HG03064 (cell line): Measurements from ENCODE around the gene ACCS.

ENCODE experiments used
- ATAC-seq: cut with Tn5 transposase; IDR thresholded peaks from one replicate; pipeline ENCODE4 v1.9.1; 2021; ENCODE audit warnings: low read depth; ENCODE audit not compliant: unreplicated experiment

The ACCS gene

DNA sequence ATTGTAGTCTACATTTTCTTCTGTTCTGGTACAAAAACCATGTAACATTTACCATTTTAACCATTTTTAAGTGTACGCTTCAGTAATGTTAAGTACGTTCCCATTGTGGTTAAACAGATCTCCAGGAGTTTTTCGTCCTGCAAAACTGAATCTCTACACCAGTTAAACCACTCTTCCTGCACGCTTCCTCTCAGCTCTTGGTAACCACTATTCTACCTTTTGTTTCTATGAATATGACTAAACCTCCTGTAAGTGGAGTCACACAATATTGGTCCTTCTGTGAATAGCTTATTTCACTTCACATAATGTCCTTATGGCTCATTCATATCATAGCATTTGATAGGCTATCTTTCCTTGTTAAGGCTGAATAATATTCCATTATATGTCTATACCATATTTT, 22.3 kb downstream of the ACCS start:
- no peak for ATAC-seq

DNA sequence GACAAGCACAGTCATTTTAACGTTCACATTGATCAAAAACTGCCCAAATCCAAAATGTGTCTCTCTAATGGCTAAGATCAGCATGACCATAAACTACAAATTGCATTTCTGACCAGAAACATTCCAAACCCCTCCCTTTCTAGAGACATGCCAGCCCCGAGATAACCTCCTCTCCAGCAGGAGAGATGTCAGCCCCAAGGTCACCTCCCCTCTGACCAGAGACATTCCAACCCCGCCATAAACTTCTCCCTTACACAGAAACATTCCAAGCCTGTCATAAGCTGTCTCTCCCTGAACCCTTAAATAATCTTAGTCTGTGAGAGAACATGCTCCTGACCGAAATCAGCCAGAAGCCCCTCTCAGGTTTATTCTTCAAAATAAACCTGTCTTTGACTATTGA, 22.8 kb downstream of the ACCS start:
- ATAC-seq: no peak

DNA sequence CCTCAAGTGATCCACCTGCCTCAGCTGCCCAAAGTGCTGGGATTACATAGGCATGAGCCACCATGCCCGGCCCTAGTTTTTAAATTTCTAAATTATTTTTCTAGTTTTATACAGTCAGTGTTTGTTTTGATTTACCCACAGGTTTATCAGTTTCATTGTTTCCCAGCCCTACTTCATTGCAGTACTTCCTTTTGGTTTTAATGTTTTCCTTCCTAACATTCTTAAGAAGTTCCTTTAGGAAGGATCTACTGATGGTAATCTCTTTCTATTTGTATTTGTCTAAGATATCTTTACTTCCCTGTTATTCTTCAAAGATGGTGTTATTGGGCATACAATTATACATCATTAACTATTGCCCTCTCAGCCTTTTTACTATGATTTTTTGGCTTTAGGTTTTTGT, 24.5 kb downstream of the ACCS start:
- no peak for ATAC-seq

DNA sequence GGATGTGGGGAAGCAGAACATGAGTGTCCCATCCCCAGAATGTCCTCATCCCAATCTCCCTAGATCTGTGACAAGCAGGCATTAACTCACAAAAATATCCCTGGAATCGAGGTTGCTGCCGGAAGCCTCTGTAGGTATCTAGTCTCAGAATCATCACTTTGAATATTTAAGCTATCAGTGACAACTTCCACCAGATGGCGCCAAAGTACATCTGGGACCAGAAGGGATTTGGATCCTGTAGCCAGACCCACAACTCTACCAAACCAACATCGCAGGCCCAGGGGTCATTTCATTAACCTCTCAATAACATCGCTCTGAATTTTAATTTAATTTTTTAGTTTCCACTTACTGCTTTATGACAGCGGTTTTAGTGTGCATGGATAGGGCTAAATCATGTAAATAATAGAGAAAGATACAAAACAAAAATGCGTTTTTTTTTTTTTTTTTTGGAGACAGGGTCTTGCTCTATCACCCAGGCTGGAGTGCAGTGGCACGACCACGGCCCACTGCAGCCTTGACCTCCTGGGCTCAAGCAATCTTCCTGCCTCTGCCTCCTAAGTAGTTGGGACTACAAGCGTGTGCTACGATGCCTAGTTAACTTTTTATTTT, 28.3 kb downstream of the ACCS start:
- ATAC-seq: no peak

DNA sequence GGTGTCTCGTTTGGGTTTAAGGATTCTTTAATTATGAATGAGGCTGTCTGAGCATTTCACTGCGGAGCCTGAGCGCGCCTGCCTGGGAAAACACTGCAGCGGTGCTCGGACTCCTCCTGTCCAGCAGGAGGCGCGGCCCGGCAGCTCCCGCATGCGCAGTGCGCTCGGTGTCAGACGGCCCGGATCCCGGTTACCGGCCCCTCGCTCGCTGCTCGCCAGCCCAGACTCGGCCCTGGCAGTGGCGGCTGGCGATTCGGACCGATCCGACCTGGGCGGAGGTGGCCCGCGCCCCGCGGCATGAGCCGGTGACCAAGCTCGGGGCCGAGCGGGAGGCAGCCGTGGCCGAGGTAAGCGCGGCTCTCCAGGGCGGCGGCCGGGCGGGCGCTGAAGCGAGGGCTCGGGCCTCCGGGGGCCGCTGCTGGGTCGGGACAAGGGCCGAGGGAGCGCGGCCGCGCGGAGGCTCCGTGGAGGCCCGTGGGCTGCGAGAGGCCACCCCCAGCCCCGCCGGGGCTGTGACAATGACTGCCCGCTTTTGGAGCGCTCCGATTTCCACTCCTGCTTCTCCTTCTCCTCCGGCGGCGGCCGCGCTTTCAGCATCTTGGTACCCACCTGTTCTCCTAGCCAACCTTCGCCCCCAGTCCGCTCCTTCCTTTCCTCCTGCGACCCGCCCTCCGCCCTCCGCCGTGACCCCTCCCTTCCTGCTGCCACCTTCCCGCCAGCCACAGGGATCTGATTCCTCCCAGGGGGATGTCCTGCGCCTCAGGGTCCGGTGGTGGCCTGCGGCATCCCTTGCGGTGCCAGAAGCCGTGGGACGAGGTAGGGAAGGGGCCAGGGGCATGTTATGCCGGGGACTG, 29.7 kb downstream of the ACCS start, which contains the start of gene EXT2:
Gene EXT2, plus strand, starts transcription at position 173 of the 854 bp plus-strand sequence. CDS start 12,035 bp downstream, outside the sequence.
- peak; percentile 96 for ATAC-seq

DNA sequence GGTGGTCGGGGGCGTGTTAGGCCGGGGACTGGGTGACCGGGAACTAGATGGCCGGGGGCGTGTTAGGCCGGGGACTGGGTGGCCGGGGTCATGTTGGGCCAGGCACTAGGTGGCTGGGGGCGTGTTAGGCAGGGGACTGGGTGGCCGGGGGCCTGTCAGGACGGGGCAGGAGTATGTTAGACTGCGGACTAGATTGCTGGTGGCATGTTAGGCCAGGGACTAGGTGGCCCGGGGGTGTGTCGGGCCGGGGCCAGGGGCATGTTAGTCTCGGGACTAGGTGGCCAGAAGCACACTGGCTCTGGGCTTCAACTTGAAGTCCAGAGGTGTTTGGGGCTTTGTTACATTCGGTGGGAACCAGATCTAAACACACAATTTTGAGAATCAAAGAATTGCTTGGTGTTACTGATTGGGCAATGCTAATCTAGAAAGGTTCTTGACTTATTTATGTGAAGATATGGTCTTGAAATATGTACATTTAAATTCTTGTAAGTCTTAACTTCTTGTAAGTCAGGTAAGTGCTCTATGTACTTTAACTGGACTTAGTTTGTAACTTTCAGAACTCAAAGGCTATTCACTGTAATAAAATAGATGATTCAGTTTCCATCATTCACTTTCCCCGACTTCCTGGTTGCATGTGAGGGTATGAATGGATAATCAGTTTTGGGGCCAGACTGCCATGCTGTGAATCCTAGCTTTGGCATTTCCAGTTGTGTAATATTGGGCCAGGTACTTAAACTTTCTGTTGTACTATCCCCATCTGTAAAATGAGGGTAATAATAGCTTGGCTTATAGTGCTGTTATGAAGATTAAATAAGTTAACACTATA, 30.5 kb downstream of the ACCS start:
- no peak for ATAC-seq

DNA sequence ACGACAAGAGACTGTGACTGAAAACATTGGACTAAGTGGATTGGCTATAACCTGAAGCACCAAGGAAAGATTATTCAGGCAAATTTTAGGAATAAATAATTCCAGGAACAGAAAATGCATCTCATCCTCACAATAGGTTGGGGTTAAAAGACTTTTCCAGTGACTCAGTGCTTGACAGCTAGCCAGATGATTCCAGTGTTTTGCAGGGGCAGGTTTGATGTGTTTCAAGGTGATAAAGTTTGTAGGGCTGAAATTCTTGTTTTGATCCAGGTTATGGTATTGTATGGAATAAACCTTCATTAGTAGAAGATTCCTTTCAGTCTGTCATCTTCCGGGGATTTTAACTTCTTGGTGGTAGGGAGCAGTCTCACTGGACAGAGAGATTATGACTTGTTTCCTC, 31.8 kb downstream of the ACCS start:
- ATAC-seq: no peak

DNA sequence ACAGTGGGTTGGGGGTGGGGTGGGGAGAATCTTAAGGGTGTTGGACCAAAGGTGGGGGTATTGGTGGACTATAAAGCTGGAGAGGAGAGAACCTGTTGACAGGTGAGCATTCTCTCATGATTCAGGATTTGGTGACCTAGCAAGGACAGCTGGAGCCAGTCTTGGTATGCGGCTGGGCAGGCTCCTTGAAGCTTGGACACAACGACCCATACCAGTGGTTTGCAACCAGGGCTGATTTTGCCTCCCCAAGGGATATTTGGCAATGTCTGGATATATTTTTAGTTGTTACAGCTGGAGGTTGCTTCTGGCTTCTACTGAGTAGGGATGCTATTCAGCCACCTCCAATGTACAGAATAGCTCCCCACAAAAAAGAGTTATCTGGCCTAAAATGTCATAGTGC, 35.0 kb downstream of the ACCS start:
- no peak for ATAC-seq

DNA sequence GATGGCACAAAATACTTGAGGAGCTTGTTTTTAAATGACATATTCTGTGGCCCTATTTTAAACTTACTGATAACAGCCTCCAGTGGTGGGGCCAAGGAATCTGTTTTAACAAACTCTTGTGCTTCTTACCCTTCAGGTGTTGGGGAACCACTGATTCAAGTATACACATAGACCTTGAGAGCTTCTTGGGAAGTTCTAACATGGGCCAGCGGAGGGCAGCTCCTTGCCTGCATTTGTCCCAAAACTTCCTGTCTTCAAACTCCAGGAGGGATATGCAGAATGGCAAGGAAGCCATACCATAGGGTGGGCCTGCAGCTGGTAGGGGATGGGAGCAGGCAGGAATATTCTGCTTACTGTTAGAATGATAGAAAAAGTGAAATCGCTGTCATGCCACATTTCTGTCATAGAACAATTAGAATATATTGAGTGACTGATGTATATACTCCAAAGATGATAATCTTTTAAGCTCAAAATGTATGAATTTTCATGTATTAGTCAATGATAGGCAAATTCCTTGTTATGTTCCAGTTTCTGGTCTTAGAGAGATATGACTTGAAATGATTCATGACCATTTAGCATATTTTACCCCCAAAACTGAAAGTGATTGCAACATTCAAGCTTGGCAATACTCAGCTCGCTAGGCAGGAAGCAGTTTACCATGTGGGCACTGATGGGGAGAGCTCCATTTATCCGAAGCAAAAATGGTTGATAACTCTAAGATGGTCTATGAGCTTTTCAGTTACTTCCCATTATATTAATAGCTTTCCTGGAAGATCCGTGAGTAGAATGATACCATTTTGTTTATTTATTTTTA, 38.6 kb downstream of the ACCS start:
- ATAC-seq: no peak

DNA sequence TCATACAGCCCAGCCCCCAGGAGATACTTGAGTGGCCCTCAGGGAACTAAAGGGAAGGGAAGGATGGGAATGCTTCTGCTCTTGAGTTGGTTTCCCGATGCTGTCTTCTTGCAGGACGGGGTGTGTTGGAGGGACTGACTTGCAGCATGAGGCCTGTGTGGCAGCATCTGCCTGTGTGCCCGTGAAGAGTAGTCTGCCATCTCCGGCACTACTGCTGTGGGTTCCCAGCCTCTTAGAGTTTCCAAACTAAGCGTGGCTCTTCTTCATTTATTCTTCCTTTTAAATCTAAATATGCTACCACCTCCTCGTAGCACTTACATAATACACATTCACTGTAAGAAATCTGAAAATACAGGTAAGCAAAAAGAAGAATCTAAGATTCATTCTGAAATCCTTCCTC, 42.2 kb downstream of the ACCS start:
- no peak for ATAC-seq

DNA sequence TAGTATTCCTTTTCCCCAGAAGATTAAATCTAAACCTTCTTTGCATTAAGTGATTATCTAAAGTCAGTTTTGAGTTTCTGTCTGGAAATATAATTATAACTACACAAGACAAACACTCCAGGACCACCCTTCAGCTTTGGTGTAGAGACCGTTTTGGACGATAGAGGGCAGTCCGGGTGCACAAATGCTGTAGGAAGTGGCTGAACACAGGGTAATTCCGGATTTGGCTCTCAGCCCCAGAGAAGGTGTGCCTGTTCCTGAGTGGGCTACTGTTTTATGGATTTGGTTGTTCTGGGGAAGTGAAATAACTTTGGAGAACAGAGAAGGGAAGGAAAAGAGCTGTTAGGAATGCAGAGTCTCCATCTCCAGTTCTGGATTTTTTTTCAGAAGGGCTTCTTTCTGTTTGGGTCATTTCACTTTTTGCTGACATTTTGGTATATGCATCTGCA, 44.2 kb downstream of the ACCS start:
- peak; percentile 91 for ATAC-seq

DNA sequence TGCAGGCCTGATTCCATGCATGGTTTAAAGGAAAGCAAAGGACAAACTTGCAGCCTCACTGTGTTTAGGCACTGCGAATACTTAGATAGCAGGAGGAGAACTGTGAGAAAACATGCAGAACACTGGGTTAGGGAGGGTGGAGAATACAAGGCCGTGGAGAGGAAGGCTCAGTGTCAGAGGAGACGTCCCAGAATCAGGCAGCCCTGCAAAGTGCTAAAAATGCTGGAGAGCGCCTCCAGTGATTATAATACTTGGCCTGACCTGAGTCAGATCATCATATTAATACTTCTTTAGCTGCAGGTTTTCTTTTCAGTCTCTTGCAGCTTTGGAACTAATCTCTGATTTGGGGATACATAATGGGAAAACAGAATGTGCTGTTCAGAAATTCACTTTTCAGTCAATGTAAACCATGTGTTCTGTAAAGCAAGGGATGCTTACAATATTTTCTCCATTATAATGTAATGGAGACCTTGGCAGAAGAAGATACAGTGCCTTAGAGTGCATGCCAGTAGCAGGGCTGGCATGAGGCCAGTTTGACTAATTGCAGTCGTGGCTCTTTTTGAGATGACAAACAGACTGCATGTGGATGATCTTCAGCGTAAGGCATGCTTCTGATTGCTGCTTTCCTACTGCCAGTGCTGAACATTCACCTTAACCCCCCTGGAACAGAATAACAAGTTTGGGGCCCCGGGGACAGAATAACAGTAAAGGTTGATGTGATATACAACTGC, 46.2 kb downstream of the ACCS start:
- no peak for ATAC-seq

DNA sequence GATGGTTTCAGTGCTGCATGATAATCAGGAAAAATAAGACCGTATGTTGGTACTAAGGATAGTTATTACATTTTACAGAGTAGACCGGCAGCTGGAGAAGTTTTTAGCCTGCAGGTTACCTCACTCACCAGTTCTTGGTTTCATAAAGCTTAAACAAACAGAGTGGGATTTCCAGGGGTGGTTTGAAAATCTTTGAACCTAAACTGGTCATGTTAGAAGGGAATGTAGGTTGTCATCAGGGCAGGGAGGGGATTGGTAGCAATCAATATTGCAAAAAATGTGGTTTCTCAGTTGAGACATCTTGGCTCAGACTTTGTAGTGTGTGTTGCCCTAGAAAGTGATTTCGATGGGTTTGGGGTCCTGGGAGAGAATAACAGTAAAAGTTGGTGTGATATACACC, 46.9 kb downstream of the ACCS start:
- ATAC-seq: no peak

DNA sequence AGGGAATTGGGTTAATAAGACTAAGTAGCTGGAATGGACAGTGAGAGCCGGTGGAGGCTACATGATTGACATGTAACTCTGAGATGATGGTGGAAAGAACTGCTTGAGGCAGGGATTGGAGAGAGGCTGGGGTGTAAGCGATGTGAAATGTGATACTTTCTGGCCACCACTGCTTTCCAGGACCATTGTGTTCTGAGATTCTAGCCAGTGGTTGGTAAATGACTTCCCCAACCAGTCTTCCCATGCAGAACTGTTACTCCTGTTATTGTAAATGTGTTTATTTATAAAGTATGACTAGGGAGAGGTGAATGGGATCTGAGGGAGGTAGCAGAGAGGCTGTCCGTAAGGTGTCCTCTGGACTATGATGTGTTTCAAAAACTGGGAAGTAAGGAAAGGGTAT, 47.5 kb downstream of the ACCS start:
- no peak for ATAC-seq

DNA sequence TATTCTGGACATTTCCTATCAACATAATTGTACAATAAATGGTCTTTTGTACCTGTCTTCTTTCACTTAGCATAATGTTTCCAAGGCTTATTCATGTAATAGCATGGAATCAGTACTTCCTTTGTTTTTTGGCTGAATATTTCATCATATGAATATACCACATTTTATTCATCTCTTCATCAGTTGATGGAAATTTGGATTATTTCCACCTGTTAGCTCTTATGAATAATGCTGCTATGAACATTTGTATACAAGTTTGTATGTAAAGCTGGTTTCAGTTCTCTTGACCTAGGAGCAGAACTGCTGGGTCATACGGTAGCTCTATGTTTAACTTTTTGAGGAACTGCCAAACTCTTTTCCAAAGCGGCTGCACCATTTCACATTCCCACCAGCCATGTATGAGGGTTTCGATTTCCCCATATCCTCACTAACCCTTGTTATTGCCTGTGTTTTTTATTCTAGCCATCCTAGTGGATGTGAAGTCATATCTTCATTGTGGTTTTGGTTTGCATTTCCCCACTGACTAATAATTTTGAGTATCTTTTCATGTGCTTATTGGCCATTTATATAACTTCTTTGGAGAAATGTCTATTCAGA, 50.3 kb downstream of the ACCS start:
- no peak for ATAC-seq

DNA sequence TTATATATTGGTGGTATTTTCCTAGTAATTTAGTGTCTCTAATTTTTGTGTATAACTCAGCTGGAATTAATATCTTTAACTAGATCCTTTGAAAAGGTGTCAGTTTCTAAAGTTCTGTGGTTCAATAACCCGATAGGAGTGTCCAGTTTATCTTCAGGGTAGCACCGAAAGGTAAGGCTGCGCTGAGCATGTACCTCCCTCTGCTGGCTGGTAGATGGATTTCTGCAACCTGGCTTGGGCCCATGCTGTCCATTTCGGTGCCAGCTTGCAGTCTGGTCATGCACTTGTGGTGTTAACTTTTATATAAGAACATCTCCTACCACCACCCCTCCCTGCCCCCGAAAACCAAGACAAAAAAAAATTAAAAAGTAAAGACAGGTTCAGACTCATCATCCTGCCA, 54.1 kb downstream of the ACCS start:
- ATAC-seq: no peak

DNA sequence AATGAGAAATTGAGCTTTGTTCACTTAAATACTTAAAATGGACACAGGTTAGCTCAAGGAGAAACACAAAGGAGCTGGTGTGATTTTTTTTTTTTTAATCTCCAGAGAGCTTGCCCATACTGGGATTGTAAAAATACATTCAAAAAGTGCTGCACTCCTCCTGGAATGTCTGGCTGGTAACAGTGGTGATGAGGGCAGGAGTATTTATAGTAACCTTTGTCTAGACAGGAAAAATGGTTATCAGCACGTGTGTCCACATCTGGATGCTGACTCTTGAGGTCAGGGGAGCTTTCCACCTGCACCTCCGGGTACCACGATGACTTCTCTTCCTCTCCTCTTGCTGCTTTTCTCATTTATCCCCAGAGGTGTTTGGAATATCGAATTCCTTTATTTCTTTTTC, 59.5 kb downstream of the ACCS start:
- no peak for ATAC-seq

DNA sequence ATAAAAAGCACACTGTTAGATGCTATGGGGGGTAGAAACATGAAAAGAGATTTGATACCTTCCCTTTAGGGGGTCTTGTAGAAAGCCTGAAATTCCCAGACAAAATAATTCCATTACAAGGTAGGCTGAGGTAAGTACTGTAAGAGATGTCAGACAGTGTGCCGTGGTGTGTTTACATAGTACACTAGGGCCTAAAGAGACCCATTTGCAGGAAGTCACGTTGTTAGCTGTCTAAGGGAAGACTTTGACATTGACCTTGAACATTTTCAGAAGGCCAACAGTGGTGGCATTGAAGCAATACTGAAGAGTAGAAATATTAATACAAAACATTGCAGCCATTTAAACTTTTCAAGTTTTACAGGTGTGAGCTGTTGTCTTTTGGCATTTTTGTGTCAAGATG, 60.2 kb downstream of the ACCS start:
- no peak for ATAC-seq

DNA sequence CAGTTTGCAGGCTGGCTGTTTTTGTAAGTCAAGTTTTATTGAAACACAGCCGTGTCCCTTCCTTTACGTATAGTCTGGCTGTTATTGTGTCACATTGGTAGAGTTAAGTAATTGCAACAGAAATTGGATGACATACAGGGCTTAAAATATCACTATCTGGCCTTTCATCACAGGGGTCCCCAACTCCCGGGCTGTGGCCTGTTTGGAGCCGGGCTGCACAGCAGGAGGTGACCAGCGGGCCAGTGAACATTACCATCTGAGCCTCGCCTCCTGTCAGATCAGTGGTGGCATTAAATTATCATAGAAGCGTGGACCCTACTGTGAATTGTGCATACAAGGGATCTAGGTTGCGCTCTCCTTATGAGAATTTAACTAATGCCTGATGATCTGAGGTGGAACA, 61.1 kb downstream of the ACCS start:
- ATAC-seq: no peak
